ENCODE measurements around the gene PPM1M. TPM values are rescaled to one million over a fixed set of nuclear protein-coding genes. Genes with fewer than 3 reads are reported as not detected.
A peak's percentile ranks its signal among the peaks of the same experiment; 100 is the strongest.

Gene PPM1M
- total and polyA plus RNA-seq, 10 of the 15 experiments (the other 5 are each of a cell fraction or from before 2014, with no cell fraction given) = 7.3 to 24.8 (median 15.8) TPM

DNA sequence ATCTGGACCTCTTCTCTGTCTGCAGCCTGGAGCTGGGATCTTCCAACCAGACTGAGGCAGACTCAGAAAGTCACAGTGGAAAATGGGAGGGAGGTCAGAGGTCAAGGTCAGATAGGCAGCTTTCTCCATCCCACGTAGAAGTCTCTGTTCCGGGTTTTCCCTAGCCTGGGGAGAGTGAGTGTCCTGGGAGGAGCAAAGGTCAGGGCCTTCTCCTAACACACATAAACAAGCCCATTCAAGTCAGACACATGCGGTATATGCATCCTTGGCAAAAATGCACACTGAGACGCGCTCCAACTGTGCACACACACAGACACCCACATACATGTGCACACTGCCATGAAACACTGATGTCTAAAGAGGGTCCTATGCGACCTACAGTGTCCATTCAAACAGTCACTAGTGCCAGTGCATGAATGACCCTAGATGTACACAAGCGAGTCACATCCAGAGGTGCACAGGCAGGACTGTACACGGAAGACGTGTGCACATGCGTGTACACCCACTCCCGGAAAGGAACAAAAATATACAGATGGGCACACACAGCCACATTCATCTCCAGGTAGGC is 7.3 kb upstream of the PPM1M start (continued):
- 0 out of 2 replicates have a peak, but pooled peaks have one; percentile 28 for TF ChIP-seq MLLT1 (IDR thresholded peaks at IDR 0.05)
- peak; percentile 70; the same call in 1 of the 2 replicates for TF ChIP-seq ESRRA (IDR thresholded peaks at IDR 0.05; ENCODE audit: low read length)
- no peak for TF ChIP-seq MYC (IDR thresholded peaks at IDR 0.05; ENCODE audit: insufficient read depth, insufficient read length, insufficient replicate concordance, low read length, severe bottlenecking)
- TF ChIP-seq ZNF24 (IDR thresholded peaks at IDR 0.05) = no peak
- TF ChIP-seq SIX5 (IDR thresholded peaks at IDR 0.05; ENCODE audit: low read depth, low read length, severe bottlenecking) = no peak
- TF ChIP-seq, protein P1, sequence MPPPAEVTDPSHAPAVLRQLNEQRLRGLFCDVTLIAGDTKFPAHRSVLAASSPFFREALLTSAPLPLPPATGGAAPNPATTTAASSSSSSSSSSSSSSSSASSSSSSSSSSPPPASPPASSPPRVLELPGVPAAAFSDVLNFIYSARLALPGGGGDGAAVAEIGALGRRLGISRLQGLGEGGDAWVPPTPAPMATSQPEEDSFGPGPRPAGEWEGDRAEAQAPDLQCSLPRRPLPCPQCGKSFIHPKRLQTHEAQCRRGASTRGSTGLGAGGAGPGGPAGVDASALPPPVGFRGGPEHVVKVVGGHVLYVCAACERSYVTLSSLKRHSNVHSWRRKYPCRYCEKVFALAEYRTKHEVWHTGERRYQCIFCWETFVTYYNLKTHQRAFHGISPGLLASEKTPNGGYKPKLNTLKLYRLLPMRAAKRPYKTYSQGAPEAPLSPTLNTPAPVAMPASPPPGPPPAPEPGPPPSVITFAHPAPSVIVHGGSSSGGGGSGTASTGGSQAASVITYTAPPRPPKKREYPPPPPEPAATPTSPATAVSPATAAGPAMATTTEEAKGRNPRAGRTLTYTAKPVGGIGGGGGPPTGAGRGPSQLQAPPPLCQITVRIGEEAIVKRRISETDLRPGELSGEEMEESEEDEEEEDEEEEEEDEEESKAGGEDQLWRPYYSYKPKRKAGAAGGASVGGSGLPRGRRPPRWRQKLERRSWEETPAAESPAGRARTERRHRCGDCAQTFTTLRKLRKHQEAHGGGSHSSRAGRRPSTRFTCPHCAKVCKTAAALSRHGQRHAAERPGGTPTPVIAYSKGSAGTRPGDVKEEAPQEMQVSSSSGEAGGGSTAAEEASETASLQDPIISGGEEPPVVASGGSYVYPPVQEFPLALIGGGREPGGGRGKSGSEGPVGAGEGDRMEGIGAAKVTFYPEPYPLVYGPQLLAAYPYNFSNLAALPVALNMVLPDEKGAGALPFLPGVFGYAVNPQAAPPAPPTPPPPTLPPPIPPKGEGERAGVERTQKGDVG (CRISPR knock-in tag; IDR thresholded peaks at IDR 0.05) = no peak
- no peak for TF ChIP-seq SMAD1 (IDR thresholded peaks at IDR 0.05; ENCODE audit: low read depth, partially characterized antibody)
- peak; percentile 99 for TF ChIP-seq PAX8 (IDR thresholded peaks at IDR 0.05)
- peak; percentile 96; the same call in 1 of the 2 replicates for TF ChIP-seq KDM1A (IDR thresholded peaks at IDR 0.05; ENCODE audit: borderline replicate concordance)
- no peak for TF ChIP-seq USF1 (IDR thresholded peaks at IDR 0.05; ENCODE audit: borderline replicate concordance, extremely low read length, insufficient read depth, low read depth, low read length)
- no peak for TF ChIP-seq SRF (IDR thresholded peaks at IDR 0.05; ENCODE audit: low read depth in 2 of 2, low read length in 2 of 2)
- no peak for TF ChIP-seq FOS (IDR thresholded peaks at IDR 0.05; ENCODE audit: borderline replicate concordance, extremely low read depth, insufficient read length)
- TF ChIP-seq NFIC (IDR thresholded peaks at IDR 0.05; ENCODE audit: low read depth, low read length) = no peak
- no peak for TF ChIP-seq CHD2 (IDR thresholded peaks at IDR 0.05; ENCODE audit: borderline replicate concordance, low read depth, low read length)
- no peak for TF ChIP-seq IRF4 (IDR thresholded peaks at IDR 0.05; ENCODE audit: low read depth, low read length)
- TF ChIP-seq NR2C1 (IDR thresholded peaks at IDR 0.05) = peak; percentile 70
- TF ChIP-seq, protein P2, sequence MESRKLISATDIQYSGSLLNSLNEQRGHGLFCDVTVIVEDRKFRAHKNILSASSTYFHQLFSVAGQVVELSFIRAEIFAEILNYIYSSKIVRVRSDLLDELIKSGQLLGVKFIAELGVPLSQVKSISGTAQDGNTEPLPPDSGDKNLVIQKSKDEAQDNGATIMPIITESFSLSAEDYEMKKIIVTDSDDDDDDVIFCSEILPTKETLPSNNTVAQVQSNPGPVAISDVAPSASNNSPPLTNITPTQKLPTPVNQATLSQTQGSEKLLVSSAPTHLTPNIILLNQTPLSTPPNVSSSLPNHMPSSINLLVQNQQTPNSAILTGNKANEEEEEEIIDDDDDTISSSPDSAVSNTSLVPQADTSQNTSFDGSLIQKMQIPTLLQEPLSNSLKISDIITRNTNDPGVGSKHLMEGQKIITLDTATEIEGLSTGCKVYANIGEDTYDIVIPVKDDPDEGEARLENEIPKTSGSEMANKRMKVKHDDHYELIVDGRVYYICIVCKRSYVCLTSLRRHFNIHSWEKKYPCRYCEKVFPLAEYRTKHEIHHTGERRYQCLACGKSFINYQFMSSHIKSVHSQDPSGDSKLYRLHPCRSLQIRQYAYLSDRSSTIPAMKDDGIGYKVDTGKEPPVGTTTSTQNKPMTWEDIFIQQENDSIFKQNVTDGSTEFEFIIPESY (IDR thresholded peaks at IDR 0.05) = no peak
- no peak for TF ChIP-seq SUZ12 (IDR thresholded peaks at IDR 0.05; ENCODE audit: unreplicated experiment)
- TF ChIP-seq BCL11A (IDR thresholded peaks at IDR 0.05; ENCODE audit: low read depth, low read length) = no peak
- TF ChIP-seq ZNF207 (IDR thresholded peaks at IDR 0.05; ENCODE audit: borderline replicate concordance) = no peak
- TF ChIP-seq MEF2B (IDR thresholded peaks at IDR 0.05; ENCODE audit: partially characterized antibody, poor library complexity, severe bottlenecking) = no peak
- peak; percentile 61 for TF ChIP-seq NR2C2 (IDR thresholded peaks at IDR 0.05; ENCODE audit: borderline replicate concordance, control insufficient read depth, insufficient read length, low read depth)
- TF ChIP-seq WRNIP1 (IDR thresholded peaks at IDR 0.05; ENCODE audit: borderline replicate concordance, low read depth, low read length) = no peak
- no peak for TF ChIP-seq RB1 (IDR thresholded peaks at IDR 0.05; ENCODE audit: borderline replicate concordance)
